Gastroesophageal sphincter (tissue), 3 donors: ENCODE data around the gene TET2.

Experiments
- EP300 ChIP-seq: sonication (generic); formaldehyde crosslinking; IDR thresholded peaks from one replicate; pipeline ENCODE4 v1.6.1; 2017; ENCODE audit warnings: antibody characterized with exemption, mild to moderate bottlenecking
- POLR2A ChIP-seq, 2 donors: fragments of 450-650 bp; IDR thresholded peaks; one replicate each; pipeline ENCODE4 v1.6.1; 2017; ENCODE audit warnings: antibody characterized with exemption in 2 of 2, mild to moderate bottlenecking in 2 of 2, moderate library complexity in 1 of 2
- POLR2AphosphoS5 ChIP-seq: sonication (generic); formaldehyde crosslinking; IDR thresholded peaks from one replicate; pipeline ENCODE4 v1.6.1; 2017; ENCODE audit warnings: antibody characterized with exemption
- TF ChIP-seq, protein P1 (sequence below), 4 experiments: fragments of 200-600 bp in 2 of 4; fragments of 450-650 bp in 2 of 4; sonication (generic) in 1 of 4; IDR thresholded peaks; one replicate each; pipeline ENCODE4 v1.5.1; 2017 to 2019; ENCODE audit warnings: antibody characterized with exemption in 4 of 4, mild to moderate bottlenecking in 2 of 4, moderate library complexity in 2 of 4

DNA sequence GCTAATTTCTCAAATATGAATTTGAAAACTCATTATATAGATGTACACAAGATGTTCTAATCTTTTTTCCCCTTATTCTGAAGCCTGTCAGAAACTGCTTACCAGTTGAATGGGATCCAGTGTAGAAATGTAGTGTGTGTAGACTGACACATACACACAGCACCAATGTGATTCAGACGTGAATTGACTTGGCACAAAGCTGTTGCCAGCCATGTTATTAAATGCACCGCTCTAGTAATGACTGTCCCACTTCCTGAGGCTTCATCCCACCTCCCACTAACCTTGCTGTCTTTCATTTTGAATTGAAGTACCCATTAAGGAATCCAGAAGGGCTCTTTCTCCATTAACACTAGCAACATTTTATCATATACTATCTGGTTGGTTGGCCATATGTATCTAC is 180.5 kb downstream of the TET2 start:
- TF ChIP-seq, protein P1, sequence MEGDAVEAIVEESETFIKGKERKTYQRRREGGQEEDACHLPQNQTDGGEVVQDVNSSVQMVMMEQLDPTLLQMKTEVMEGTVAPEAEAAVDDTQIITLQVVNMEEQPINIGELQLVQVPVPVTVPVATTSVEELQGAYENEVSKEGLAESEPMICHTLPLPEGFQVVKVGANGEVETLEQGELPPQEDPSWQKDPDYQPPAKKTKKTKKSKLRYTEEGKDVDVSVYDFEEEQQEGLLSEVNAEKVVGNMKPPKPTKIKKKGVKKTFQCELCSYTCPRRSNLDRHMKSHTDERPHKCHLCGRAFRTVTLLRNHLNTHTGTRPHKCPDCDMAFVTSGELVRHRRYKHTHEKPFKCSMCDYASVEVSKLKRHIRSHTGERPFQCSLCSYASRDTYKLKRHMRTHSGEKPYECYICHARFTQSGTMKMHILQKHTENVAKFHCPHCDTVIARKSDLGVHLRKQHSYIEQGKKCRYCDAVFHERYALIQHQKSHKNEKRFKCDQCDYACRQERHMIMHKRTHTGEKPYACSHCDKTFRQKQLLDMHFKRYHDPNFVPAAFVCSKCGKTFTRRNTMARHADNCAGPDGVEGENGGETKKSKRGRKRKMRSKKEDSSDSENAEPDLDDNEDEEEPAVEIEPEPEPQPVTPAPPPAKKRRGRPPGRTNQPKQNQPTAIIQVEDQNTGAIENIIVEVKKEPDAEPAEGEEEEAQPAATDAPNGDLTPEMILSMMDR (IDR thresholded peaks at IDR 0.05): no peak
- TF ChIP-seq POLR2A (IDR thresholded peaks at IDR 0.05) (no peak), EP300 (no peak), POLR2AphosphoS5 (no peak)
